HG02610 (cell line): ENCODE data around the gene ARHGEF4.

Experiments used
- ATAC-seq: cut with Tn5 transposase; IDR thresholded peaks from one replicate; pipeline ENCODE4 v1.9.1; 2021; ENCODE audit warnings: mild to moderate bottlenecking, moderate library complexity; ENCODE audit not compliant: unreplicated experiment

Gene ARHGEF4, protein sequence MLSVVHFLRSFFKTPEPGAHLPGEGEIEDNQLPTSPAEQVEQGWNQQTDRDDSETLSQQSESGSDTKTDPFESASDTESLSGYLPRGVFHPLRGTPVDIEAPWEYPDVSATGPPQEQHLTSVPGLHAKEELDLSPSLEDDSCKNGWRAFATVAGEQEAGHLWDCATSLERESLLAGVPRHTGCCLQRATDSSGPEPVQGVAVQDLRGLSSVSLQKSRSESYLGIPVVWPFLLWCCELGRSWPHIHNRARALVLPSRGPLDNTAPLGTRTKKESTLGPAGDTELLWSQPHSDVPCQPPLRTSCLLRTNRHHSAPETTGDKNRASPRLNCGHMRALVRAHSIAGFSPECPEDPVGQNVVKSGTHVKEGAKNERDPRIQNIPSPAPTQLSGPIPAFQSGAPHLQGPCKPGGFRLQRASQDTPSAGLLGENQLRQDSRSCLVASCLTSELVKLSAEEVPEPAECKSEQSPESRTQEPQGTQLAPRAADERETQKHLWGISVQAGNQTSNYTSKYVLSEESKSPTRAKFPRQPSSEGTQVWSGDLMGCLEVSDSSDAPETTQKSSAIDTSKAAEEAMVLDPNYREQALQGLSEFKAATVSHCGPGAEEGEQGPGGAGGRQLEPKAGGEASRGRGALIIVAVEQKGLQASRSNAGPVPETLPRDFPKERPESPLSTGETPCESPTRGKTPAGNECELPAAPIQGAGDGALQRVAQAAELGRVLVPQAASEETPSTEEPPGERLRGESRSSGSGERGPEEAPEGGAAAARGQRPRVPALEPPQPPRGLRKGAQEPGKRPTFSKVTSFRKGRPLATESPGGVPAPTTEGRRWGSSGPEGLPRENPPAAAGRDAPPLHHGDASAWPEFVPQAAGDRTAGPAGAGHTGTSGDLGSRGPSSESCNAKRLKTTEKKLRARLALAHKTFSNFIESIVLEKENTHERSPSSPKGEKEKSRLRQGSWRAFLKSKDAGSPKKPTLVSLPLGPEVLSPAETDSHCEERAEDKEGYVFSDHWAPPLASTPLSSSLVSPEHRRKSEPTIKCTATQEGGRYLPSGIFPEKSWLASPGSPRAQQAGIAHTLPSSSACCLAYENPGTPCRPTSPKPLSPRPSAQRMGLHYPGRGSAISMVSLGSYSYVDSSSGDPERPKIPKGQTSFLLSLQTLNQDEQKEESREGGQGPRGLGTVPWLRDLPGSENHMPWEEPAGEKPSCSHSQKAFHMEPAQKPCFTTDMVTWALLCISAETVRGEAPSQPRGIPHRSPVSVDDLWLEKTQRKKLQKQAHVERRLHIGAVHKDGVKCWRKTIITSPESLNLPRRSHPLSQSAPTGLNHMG (N-terminal part only)

DNA sequence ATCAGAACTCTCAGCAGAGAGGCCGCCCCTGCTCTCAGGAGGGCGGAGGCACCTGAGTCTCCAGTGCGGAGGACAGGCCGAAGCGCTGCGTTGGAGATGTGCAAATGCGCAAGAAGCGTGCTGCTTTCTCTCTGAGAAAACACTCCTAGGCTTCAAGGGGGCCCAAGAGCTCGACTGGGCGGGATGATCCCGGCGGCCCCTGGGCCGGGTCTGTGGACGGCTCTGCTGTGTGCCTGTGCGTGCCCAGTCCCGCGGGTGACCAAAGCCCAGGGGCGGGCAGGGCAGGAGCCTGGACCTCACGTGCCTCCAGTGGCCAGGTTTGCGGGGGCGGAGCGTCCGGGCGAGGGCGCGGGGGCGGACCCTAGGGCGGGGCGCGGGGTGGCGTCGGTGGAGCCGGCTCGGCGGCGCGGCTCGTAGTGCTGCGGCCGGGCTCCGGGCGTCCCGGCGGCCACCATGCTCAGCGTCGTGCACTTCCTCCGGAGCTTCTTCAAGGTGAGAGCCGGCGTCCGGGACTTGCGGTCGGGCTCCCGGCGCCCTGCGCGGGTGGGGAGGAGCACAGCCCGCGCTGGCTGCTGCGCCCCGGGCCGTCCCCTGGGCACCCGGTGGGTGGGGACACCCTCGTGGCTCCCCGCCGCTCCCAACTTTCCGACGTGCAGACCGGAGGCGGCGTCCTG lies at the start of gene ARHGEF4:
TSS of gene ARHGEF4 (plus strand) at position 414 of the 674 bp plus-strand sequence. CDS start at position 454, 40 bp downstream.
- no peak for ATAC-seq

DNA sequence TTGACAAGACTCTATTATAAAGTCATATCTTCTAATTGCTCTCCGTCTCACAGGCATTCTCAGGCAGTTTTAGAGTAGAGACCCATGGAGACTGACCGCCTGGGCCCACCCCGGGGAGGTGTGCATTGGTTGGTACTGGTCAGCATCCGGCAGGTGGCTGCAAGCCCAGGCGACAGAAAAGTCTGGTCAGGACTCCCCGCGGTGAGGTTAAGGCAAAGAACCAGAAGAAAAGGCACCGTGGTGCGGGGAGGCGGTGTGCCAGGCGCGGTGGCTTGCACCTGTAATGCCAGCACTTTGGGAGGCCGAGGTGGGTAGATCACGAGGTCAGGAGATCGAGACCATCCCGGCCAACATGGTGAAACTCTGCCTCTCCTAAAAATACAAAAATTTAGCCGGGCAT lies 48.9 kb upstream of the ARHGEF4 start:
- no peak for ATAC-seq

DNA sequence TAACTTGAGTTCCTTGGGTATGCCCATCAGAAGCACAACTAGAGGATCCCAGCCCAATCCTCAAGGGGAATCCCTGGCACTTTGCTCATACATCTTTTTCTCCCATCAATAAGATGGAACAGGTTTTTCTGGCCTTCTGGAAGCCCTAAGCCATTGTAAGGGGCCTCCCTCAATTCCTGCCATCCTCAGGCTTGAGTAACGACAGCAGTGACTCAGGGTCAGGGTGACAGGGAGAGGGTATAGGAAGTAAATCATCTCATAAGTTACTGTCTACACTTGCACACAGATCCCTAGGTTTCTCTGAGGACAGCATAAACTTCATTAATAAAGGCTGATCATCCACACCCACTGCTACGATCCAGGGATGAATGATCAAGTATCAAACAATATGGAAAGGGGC lies 46.4 kb upstream of the ARHGEF4 start:
- no peak for ATAC-seq

DNA sequence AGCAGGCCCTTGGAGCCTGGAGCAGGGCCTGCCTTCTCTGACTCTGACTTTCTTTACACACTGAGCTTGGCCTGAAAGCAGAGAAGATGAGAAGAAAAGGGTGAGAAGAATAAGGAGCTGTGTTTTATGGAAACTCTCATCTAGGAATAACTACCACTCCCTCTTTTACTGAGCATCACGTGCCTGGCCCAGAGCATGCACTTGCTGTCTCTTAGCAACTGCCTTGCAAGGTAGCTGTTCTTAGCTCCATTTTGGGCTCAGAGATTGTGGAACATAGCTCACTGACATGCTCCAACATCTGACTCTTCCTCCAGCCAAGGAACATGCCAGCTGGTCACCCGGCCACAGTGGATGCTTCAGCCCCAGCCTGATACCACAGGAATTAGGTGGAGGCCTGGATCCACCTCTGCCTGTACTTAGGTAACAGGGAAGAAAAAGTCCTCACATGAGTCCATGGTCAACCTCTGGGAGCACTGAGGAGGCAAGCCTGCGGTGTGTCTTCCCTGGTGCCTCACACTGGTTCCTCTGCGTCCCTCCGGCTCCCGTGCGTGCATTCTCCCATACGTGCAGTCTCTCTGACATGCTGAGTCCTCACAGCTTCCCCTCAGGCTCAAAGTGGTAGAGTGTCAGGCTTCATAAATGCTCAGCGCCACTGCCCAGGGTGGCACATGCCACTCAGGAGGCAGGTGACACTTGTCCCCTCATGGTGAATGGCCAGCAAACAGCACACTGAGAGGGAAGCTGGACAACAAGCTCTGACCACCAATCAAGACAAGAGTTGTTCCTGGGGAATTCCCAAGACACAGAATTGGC lies 45.7 kb upstream of the ARHGEF4 start:
- no peak for ATAC-seq

DNA sequence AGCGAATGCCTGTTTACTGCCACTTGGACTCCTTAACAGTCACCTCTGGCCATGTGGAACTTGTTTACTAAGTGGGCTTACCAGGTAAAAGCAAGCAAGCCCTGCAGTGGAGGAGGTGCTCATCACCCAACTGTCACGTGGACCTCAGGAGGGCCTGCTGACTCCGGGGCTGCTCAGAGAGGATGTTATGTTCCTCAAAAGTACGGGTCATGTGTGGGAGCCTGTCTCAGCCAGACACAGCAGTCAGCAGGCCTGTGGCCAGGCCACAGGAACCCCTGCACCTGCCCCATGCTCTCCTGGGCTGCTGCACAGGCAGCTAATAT lies 45.1 kb upstream of the ARHGEF4 start:
- no peak for ATAC-seq

GRCh38 chr2:130795431-130795830 lies 41.3 kb upstream of the ARHGEF4 start:
- no peak for ATAC-seq

DNA sequence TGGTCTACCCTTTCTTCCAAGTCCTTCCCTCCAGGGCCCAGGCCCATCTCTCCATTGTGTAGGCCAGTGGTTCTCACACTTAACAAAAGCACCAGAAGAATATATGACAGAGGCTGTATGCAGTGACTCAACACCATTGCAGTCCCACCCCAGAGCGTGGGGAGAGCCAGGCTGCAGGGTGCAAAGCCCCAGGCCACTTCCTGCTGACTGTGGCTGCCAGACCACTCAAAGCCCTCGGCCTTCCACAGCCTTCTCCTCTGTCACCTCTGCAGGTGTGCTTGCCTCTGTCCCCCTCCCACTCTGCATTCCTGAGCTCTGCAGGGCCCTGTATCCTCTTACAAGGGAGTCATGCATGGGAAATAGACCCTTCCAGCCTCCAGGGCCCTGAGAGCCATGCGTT lies 40.4 kb upstream of the ARHGEF4 start:
- ATAC-seq, result no peak

DNA sequence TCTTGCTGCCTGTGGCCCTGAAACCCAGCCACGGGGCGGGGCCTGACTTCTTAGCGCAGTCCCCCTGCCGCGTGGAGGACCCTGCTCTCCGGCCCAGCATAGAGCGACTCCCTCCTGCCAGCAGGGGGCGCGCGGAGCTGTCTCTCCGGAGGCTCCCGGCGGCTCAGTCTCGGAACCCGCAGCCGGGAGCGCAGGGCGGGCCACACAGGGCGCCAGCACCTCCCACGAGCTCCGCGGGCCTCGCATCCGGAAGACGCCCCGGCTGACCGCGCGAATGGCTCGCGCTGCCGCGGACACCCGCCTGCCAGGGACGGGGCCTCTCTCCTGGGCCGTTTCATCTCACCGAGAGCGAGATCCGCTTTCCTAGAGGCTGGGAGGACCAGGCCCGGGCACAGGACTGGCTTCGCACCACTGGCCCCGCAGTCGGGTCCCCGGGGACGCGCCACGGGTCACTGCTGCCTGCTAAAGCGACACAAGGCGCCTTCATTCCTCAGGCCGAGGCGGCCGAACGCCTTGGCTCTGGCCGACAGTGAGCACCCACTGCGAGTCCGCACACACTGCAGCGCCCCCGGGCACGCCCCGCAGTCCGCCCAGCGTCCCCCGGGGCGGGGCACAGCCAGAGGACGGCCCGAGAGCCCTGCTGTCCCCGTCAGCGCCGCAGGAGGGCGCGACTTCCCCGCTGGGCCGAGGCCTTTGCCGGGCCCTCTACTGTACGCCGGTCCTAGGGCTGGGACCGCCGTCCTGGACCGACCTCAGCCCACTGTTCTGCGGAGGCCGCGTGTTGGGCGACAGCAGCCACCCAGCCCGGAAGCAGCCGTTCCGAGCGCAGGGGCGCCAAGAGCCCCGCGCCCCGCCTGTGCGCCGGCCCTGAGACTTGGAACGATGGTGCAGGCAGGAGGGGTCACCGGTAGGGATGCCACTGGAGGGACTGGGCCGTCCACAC lies 39.0 kb upstream of the ARHGEF4 start:
- ATAC-seq, result peak; percentile 94

GRCh38 chr2:130798472-130799218 lies 38.1 kb upstream of the ARHGEF4 start:
- no peak for ATAC-seq

- ATAC-seq, result no peak
Observed at GRCh38 chr2:130799295-130799694, 37.4 kb upstream of the ARHGEF4 start.

DNA sequence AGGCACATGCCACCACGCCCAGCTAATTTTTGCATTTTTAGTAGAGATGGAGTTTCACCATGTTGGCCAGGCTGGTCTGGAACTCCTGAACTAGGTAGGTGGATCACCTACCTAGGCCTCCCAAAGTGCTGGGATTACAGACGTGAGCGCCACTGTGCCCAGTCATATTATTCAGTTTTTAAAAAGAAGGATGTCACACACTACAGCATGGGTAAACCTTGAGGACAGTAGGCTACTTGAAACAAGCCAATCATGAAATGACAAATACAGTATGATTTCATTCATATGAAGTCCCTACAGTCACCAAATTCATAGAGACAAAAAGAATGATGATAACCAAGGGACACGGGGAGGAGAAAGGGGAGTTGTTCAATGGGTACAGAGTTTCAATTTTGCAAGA lies 31.1 kb upstream of the ARHGEF4 start:
- no peak for ATAC-seq

DNA sequence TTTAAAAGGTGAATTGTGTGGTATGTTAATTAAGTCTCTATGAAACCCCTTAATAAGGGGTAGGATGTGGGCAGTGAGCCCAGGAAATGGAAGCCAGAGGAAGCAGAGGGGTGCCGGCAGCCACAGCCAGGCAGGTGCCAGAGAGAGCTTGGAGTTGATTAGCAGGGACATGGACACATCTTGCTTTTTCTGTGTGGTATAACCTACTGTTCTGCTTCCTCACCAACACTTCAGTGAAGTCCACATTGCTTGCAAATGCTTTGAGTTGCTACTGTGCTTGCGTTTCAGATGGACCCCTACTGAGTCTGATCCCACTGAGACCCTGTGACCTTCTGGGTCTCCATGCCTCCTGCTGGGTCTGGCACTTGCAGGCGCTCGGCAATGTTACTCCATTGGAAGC lies 30.3 kb upstream of the ARHGEF4 start:
- no peak for ATAC-seq

DNA sequence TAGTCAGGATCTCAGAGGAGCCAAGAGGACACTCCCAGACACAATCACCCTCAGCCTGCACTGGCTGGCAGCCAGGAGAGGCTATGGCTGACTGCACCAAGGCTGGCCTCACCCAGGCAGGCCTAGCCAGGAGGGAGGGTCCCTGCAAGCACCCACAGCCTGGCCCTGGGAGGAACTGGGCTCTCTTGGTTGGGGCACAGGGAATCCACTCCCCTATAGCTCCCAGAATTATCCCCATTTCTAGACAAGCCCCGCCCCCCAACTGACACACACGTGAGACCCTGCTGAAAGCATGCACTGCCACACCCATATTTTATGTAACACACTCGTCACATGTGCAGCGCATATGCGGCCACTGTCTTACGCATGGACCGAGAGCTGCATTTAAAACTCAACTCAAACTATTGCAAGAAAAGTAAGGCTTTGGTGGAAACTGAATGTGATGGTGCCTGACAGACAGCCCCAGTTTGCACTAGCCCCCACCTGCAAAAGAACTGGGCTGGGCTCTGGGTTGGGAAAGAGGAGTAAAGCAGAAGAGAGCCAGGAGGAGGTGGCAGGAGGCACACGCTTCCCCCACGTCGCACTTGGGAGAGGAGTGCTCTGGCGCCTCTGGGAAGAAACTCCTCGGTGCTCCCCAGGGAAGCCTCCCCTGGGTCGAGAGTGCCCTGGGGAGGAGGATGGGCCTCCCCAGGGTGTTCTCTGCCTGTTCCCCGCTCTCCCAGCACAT lies 28.9 kb upstream of the ARHGEF4 start:
- no peak for ATAC-seq

DNA sequence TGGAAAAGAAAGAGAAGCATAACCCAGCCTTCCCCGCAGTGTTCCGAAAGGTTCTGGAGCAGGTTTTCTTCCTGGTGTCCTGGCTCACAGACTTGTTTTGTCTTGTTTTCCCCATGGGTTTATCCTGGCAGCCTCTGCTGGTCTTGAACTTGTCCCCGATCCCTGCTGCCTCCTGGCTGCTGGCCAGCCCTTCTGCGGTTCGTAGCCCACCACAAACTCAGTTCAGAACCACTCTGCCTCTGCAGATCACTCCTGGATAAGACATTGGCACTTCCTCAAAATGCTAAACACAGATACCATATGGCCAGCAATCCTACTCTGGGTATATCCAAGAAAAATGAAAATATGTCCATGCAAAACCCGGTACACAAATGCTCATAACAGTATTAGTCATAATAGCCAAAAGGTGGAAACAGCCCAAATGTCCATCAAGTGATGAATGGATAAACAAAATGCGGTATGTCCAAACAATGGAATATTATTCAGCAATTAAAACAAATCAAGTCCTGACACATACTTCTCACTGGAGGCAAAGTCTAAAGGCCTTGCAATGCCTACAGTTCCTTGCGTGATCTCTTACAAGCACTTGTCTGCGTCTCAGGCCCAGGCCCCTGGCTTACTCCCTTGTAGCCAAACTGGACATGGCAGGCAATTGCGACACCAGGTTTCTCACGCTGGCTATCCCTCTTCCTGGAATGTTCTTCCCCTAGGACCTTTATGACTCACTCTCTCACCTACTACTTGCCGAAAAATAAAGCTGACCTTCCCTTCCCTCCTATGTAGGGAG lies 28.0 kb upstream of the ARHGEF4 start:
- no peak for ATAC-seq

DNA sequence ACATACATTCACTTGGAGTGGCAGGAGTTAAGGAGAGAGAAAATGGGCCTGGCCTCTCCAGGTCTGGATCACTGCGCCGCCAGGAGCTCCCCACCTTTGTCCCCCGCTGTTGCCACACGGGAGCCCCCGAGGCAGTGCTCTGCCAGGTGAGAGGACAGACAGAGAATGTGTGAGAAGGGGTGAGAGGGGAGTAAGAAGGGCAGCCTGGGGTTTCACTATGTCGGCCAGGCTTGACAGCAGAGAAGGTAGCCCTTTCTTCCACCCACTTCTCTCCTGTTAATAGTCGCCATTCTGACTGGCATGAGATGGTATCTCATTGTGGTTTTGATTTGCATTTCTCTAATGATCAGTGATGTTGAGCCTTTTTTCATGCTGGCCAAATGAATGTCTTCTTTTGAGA lies 26.2 kb upstream of the ARHGEF4 start:
- no peak for ATAC-seq

DNA sequence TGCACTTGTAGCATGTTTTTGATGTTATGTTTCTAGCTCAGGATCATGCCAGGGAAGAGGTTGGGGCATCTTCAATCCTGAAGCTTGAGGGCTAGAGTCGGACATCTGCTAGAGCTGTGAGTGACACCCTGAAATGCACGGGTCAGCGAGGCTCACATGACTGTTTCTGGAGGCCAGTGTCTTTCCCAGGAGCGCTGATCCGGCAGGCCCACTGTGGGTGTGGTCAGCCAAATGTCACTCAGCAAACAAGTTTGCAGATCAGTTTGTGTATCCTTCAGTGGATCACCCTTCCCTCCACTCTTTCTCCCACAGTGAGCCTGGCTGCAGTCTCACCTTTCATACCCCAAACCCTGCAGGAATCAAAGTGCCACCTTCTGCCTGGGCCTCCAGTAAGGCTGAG lies 23.0 kb upstream of the ARHGEF4 start:
- ATAC-seq, result no peak
